BE2C (cell line): ENCODE results near the gene IQSEC3.

Source experiments
- DNase-seq: peaks from one replicate; pipeline ENCODE4 v3.0.0-alpha.2; 2020
- H3K27me3 ChIP-seq: fragments of 250-450 bp; sonication (Bioruptor Pico); 2 replicates; pipeline ENCODE4 v1.5.1; 2020; ENCODE audit warnings: mild to moderate bottlenecking
- H3K36me3 ChIP-seq: fragments of 250-450 bp; sonication (Bioruptor Pico); 2 replicates; pipeline ENCODE4 v1.5.1; 2020; ENCODE audit warnings: mild to moderate bottlenecking
- H3K4me1 ChIP-seq: fragments of 250-450 bp; sonication (Bioruptor Pico); 2 replicates; pipeline ENCODE4 v1.5.1; 2020
- H3K4me3 ChIP-seq: 2 replicates; pipeline ENCODE4 v1.5.1; 2011; ENCODE audit warnings: low read depth, low read length
- H3K9me3 ChIP-seq: fragments of 250-450 bp; sonication (Bioruptor Pico); 2 replicates; pipeline ENCODE4 v1.5.1; 2020
- TF ChIP-seq, protein P1 (sequence below): IDR thresholded peaks from 2 replicates; pipeline ENCODE4 v1.5.1; 2012; ENCODE audit warnings: mild to moderate bottlenecking, low read depth, low read length

IQSEC3 gene

DNA sequence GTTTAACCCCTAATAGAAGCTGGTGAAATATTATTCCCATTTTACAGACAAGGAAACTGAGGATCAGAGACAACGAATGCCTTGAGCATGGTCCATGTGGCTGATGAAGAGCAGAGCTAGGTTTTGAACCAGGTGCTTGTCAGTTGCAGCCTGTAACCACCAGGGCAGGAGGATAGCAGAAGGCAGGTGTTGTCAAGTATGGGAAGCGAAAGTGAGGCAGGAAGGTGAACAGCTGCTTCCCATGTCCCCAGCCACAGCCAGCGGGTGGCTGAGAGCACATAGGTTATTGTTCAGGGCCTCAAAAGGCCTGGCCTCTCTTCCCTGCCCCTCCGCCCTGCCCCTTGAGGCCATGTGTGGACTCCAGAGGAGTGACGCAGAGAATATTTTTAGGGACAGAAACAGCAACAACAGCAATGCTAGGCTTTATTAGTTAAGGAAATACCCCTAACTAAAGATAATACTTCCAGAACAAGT, 39.6 kb downstream of the IQSEC3 start:
- Histone ChIP-seq H3K4me1 (no peaks in the 10 kb centered on the region), H3K36me3 (no peaks in the 10 kb centered on the region), H3K27me3 (no peaks in the 10 kb centered on the region), H3K4me3 (no peak overlapping the region), H3K9me3 (no peaks in the 10 kb centered on the region)
- TF ChIP-seq, protein P1, sequence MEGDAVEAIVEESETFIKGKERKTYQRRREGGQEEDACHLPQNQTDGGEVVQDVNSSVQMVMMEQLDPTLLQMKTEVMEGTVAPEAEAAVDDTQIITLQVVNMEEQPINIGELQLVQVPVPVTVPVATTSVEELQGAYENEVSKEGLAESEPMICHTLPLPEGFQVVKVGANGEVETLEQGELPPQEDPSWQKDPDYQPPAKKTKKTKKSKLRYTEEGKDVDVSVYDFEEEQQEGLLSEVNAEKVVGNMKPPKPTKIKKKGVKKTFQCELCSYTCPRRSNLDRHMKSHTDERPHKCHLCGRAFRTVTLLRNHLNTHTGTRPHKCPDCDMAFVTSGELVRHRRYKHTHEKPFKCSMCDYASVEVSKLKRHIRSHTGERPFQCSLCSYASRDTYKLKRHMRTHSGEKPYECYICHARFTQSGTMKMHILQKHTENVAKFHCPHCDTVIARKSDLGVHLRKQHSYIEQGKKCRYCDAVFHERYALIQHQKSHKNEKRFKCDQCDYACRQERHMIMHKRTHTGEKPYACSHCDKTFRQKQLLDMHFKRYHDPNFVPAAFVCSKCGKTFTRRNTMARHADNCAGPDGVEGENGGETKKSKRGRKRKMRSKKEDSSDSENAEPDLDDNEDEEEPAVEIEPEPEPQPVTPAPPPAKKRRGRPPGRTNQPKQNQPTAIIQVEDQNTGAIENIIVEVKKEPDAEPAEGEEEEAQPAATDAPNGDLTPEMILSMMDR, result peak; percentile 12
- DNase-seq, result no peak

DNA sequence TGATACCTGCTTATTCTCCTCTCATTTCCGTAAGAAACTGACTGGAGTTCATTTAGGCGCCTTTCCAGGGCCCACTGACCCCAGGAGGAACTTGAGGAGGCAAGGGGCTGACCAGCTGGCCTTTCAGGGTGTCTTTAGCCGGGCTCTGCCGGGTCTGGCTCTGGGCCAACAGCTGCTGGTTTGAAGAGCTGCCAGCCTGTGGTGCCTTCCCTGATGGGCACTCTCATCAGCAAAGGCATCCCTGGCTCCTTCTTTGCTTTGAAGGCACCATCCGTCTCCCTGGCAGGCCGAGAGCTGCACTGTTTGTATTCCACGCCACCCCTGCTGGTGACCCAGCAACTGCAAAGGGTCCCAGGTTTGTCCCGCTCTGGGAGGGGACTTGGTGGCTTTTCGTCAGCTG, 42.0 kb downstream of the IQSEC3 start:
- TF ChIP-seq, protein P1, result no peak; the same call in 1 of the 2 replicates
- H3K4me3 ChIP-seq, result no peak overlapping the region
- H3K9me3 ChIP-seq, result no peaks in the 10 kb centered on the region
- no peaks in the 10 kb centered on the region for H3K4me1 ChIP-seq
- no peaks in the 10 kb centered on the region for H3K36me3 ChIP-seq
- DNase-seq, result peak; percentile 65
- H3K27me3 ChIP-seq, result no peaks in the 10 kb centered on the region

DNA sequence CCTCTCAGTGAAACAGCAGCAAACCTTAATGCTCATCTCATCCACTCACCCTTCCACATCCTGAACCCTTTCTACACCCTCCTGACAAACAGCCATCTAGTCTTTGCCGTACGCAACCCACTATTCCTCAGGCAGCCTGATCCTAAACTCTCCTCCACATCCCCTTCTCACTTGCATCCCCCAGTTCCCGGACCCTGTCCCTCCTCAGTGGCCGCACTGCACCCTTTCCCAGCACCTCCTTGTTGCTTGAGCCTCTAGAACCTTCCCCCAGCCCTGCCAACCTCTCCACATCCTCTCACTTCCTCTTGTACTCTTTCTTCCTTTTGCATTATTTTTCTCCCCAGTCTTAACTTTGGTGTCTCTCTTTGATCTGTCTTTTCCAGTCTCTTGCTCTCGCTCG, 42.9 kb downstream of the IQSEC3 start:
- H3K4me3 ChIP-seq, result no peak overlapping the region
- TF ChIP-seq, protein P1, result no peak
- no peaks in the 10 kb centered on the region for H3K4me1 ChIP-seq
- no peaks in the 10 kb centered on the region for H3K27me3 ChIP-seq
- DNase-seq, result no peak
- H3K36me3 ChIP-seq, result no peaks in the 10 kb centered on the region
- H3K9me3 ChIP-seq, result no peaks in the 10 kb centered on the region

DNA sequence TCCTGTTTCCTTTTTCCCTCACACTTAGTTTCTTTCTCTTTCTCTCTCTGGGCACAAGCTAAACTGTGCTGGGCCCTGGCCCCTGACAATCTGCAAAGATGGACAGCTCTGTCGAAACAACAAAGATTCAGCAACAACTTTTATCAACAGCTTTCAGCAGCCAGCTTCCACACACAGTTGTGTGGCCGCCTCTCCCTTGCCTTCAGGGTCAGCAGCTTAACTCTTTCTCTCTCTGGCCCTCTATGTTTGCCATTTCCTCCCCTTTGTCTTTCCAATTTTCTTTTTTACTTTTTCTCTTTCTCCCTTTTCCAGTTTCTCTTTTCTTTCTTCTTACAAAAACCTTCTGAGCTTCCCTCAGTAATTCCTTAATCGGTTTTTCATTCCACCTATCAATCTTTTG, 43.3 kb downstream of the IQSEC3 start:
- Histone ChIP-seq H3K36me3 (no peaks in the 10 kb centered on the region), H3K4me1 (no peaks in the 10 kb centered on the region), H3K27me3 (no peaks in the 10 kb centered on the region), H3K9me3 (no peaks in the 10 kb centered on the region), H3K4me3 (no peak overlapping the region)
- TF ChIP-seq, protein P1, result no peak
- DNase-seq, result no peak

DNA sequence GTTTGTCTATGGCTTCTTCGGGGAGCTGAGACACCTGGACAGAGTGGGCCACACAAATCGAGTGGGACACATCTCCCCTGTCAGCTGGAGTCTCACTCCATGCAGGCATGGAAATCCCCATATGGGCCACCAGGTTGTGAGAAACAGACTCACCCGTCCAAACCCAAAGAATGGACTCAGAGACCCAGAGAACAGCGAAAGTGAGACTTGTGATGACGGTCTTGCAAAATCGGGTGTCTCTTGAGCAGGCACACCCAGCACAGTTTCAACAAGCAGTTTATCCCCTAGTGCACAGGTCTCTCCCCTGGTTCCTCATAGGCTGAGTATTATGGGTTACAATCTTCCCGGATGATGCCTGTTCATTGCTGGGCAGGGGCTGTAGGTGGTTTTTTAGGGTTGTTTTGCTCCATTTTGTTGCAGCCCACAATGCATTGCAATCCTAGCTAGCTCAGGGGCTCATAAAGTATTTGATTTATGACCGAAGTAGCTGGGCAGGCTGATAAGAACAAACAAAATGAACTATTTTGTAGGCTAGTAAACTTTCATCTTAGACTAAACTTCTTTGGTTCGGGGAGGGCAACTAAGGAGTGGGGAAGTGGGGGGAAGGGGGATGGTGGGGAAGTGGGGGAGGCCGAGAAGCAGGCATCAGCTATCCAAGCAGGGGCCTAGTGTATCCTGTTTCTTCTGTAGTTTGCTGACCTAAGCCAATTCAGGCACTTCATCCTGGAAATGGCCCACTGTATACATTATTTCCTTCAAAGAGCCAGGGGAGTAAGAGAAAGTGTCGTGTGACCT, 45.3 kb downstream of the IQSEC3 start:
- H3K9me3 ChIP-seq, result no peaks in the 10 kb centered on the region
- no peaks in the 10 kb centered on the region for H3K36me3 ChIP-seq
- no peak for DNase-seq
- TF ChIP-seq, protein P1, result no peak
- H3K27me3 ChIP-seq, result no peaks in the 10 kb centered on the region
- no peak overlapping the region for H3K4me3 ChIP-seq
- no peaks in the 10 kb centered on the region for H3K4me1 ChIP-seq

DNA sequence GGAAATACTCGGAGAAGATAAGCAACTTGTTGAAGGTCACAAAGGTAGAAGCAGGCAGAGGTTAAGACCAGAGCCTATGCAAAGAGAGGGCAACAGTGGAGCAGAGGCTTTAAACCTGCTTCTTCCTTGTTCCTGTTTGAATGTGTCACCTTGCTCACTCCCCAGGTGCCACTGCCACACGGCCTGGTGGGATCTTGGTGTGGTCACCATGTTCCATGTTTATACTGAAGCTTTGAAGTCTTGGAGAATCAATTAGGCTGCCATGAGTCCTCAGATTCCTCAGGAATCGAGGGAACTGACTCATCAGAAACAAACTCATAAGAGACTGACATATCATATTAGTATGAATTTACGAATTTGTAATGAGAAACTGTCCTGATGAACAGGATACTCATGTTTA, 46.8 kb downstream of the IQSEC3 start:
- Histone ChIP-seq H3K9me3 (no peaks in the 10 kb centered on the region), H3K4me3 (no peak overlapping the region), H3K4me1 (no peaks in the 10 kb centered on the region), H3K27me3 (no peaks in the 10 kb centered on the region), H3K36me3 (no peaks in the 10 kb centered on the region)
- TF ChIP-seq, protein P1, result no peak
- no peak for DNase-seq
